GM18870 (cell line): Measurements from ENCODE around the gene GRIK2.
A peak's percentile ranks its signal among the peaks of the same experiment; 100 is the strongest.
"Not testable (repeated sequence)": the region's sequence is repeated elsewhere in the genome, so short reads cannot be mapped to it uniquely, and the experiment has no call there.

Experiments
- ATAC-seq: cut with Tn5 transposase; IDR thresholded peaks from one replicate; pipeline ENCODE4 v1.9.1; 2021; ENCODE audit warnings: moderate library complexity; ENCODE audit not compliant: unreplicated experiment

The GRIK2 gene

GRCh38 chr6:101956961-101957360 lies 563.5 kb downstream of the GRIK2 start:
- ATAC-seq: no peak

GRCh38 chr6:101961357-101961756 lies 567.8 kb downstream of the GRIK2 start:
- no peak for ATAC-seq

- no peak for ATAC-seq
Measured at GRCh38 chr6:101980924-101981323, 587.4 kb downstream of the GRIK2 start.

GRCh38 chr6:101986476-101986875 lies 593.0 kb downstream of the GRIK2 start:
- no peak for ATAC-seq

- ATAC-seq: no peak
Measured at GRCh38 chr6:101992286-101992685, 598.8 kb downstream of the GRIK2 start.

- ATAC-seq: no peak
Measured at GRCh38 chr6:101994521-101994920, 601.0 kb downstream of the GRIK2 start.

- ATAC-seq: no peak
Measured at GRCh38 chr6:102015431-102015830, 621.9 kb downstream of the GRIK2 start.

- ATAC-seq: no peak
Measured at GRCh38 chr6:102022281-102022680, 628.8 kb downstream of the GRIK2 start.

- no peak for ATAC-seq
Measured at GRCh38 chr6:102022803-102023202, 629.3 kb downstream of the GRIK2 start.

- no peak for ATAC-seq
Measured at GRCh38 chr6:102023977-102024657, 630.6 kb downstream of the GRIK2 start.

- no peak for ATAC-seq
Measured at GRCh38 chr6:102026649-102027048, 633.1 kb downstream of the GRIK2 start.

GRCh38 chr6:102028176-102028575 lies 634.7 kb downstream of the GRIK2 start:
- no peak for ATAC-seq

GRCh38 chr6:102038964-102039363 lies 645.5 kb downstream of the GRIK2 start:
- ATAC-seq: no peak

GRCh38 chr6:102039441-102039840 lies 645.9 kb downstream of the GRIK2 start:
- no peak for ATAC-seq

- ATAC-seq: no peak
Measured at GRCh38 chr6:102051001-102051400, 657.5 kb downstream of the GRIK2 start.

- ATAC-seq: no peak
Measured at GRCh38 chr6:102051720-102052119, 658.2 kb downstream of the GRIK2 start.

GRCh38 chr6:102064142-102064541 lies 670.6 kb downstream of the GRIK2 start:
- ATAC-seq: no peak

- ATAC-seq: no peak
Measured at GRCh38 chr6:102066301-102066700, 672.8 kb downstream of the GRIK2 start.

- no peak for ATAC-seq
Measured at GRCh38 chr6:102068349-102068929, 674.9 kb downstream of the GRIK2 start.

- no peak for ATAC-seq
Measured at GRCh38 chr6:102075539-102075938, 682.0 kb downstream of the GRIK2 start.

GRCh38 chr6:102085257-102085656 lies 691.7 kb downstream of the GRIK2 start:
- ATAC-seq: no peak

GRCh38 chr6:102088160-102088559 lies 694.7 kb downstream of the GRIK2 start:
- ATAC-seq: not testable (repeated sequence)

- peak; percentile 70 for ATAC-seq
Measured at GRCh38 chr6:102114402-102114801, 720.9 kb downstream of the GRIK2 start.
